NB4 (cell line): Measurements from ENCODE around the gene ERBB4.

Experiments
- POLR2A ChIP-seq: IDR thresholded peaks from 2 replicates; pipeline ENCODE4 v1.6.1; 2011; ENCODE audit warnings: mild to moderate bottlenecking; ENCODE audit not compliant: insufficient read length; ENCODE audit errors: extremely low read depth
- TF ChIP-seq, protein P1 (sequence below): IDR thresholded peaks from one replicate; pipeline ENCODE4 v1.5.1; 2012; ENCODE audit warnings: low read depth, low read length

DNA sequence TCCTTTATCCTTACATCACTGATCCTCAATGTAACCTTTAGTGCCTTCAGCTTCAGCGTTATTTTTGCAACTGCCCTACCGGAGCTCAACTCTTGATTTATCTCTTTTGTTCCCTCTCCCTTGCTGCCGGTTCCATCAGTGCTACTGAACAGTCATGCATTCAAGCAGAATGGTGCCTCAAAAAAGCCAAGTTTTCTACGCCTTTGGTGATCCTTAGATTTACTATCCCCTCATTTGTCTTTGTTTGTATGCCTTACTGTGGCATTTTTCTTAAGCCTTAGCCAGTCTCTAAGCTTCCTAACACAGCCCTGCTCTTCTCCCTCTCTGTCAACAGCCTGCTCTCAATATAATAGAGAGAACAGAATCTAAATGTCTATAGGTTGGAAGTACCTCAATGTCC, 1134.5 kb downstream of the ERBB4 start:
- TF ChIP-seq, protein P1, sequence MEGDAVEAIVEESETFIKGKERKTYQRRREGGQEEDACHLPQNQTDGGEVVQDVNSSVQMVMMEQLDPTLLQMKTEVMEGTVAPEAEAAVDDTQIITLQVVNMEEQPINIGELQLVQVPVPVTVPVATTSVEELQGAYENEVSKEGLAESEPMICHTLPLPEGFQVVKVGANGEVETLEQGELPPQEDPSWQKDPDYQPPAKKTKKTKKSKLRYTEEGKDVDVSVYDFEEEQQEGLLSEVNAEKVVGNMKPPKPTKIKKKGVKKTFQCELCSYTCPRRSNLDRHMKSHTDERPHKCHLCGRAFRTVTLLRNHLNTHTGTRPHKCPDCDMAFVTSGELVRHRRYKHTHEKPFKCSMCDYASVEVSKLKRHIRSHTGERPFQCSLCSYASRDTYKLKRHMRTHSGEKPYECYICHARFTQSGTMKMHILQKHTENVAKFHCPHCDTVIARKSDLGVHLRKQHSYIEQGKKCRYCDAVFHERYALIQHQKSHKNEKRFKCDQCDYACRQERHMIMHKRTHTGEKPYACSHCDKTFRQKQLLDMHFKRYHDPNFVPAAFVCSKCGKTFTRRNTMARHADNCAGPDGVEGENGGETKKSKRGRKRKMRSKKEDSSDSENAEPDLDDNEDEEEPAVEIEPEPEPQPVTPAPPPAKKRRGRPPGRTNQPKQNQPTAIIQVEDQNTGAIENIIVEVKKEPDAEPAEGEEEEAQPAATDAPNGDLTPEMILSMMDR: no peak
- no peak for TF ChIP-seq POLR2A
